Activated CD8-positive, alpha-beta memory T cell treated with anti-CD3 and anti-CD28 coated beads for 4 hours (primary cell): ENCODE measurements around the gene SMCO3.
"Not testable (repeated sequence)": the region's sequence is repeated elsewhere in the genome, so short reads cannot be mapped to it uniquely, and the experiment has no call there.

ENCODE experiments used
- DNase-seq, 2 donors: peaks; one replicate each; pipeline ENCODE4 v3.0.0-alpha.2; 2020; ENCODE audit warnings: low read depth in 2 of 2

SMCO3 gene

GRCh38 chr12:14774906-14775635, 38.9 kb downstream of the SMCO3 start:
- no peak for DNase-seq

- peak; percentile 58 to 75 for DNase-seq
These were observed 39.7 kb downstream of the SMCO3 start for GRCh38 chr12:14774074-14774905.

GRCh38 chr12:14773685-14774073, 40.3 kb downstream of the SMCO3 start:
- no peak for DNase-seq

- no peak for DNase-seq
These were observed 41.0 kb downstream of the SMCO3 start for GRCh38 chr12:14772946-14773345.

- DNase-seq: no peak
These were observed 42.3 kb downstream of the SMCO3 start for GRCh38 chr12:14771651-14772137.

GRCh38 chr12:14770496-14771461, 43.2 kb downstream of the SMCO3 start:
- peak; percentile 87 to 88 for DNase-seq

- peak; percentile 74 to 75 for DNase-seq
These were observed 44.0 kb downstream of the SMCO3 start for GRCh38 chr12:14769969-14770495.

- no peak for DNase-seq
These were observed 44.5 kb downstream of the SMCO3 start for GRCh38 chr12:14769466-14769968.

- DNase-seq: no peak
These were observed 45.1 kb downstream of the SMCO3 start for GRCh38 chr12:14768823-14769405.

GRCh38 chr12:14767617-14768016, 46.4 kb downstream of the SMCO3 start:
- DNase-seq: no peak

- no peak for DNase-seq
These were observed 47.2 kb downstream of the SMCO3 start for GRCh38 chr12:14766649-14767215.

GRCh38 chr12:14766020-14766419, 48.0 kb downstream of the SMCO3 start:
- DNase-seq: not testable (repeated sequence)

GRCh38 chr12:14765398-14765797, 48.6 kb downstream of the SMCO3 start:
- no peak for DNase-seq

- DNase-seq: not testable (repeated sequence)
These were observed 54.2 kb downstream of the SMCO3 start for GRCh38 chr12:14759711-14760280.

- no peak for DNase-seq
These were observed 57.4 kb downstream of the SMCO3 start for GRCh38 chr12:14756334-14757143.
